ENCODE measurements around the gene ILF3. TPM values are rescaled to one million over a fixed set of nuclear protein-coding genes. Genes with fewer than 3 reads are reported as not detected.

The ILF3 gene
- total and polyA plus RNA-seq, 2 donors (not counting 3 experiments of a cell fraction or from before 2014, with no cell fraction given) = 186 to 459 TPM

GRCh38 chr19:10695401-10696398 lies 41.6 kb downstream of the ILF3 start:
- Histone ChIP-seq H3K9ac (replicated peaks; ENCODE audit: extremely low read depth, insufficient read depth, low read length) (no peak overlapping the region), H3K9me3 (replicated peaks; ENCODE audit: control insufficient read depth, insufficient read depth, low read length) (no peaks in the 10 kb centered on the region), H3K4me1 (ENCODE audit: control insufficient read depth, extremely low read depth, insufficient read depth, low read length) (peaks cover 7% of the 10 kb centered on the region), H3K9me1 (replicated peaks; ENCODE audit: control insufficient read depth, extremely low read depth, insufficient read depth, low read length) (no peaks in the 10 kb centered on the region), H2AFZ (ENCODE audit: low read depth, low read length) (no peak overlapping the region), H3K79me2 (ENCODE audit: control insufficient read depth, insufficient read depth, low read length) (no peaks in the 10 kb centered on the region), H3K4me3 (replicated peaks in 1 of 3; ENCODE audit: insufficient read depth in 1 of 3, low read depth in 1 of 3, low read length in 3 of 3) (peak overlapping the region; percentile 13 to 45 (median 20)), H4K20me1 (replicated peaks; ENCODE audit: control insufficient read depth, extremely low read depth, insufficient read depth, low read length) (no peaks in the 10 kb centered on the region), H3K4me2 (ENCODE audit: insufficient read depth, low read length) (peak overlapping the region; percentile 73), H3K27ac (ENCODE audit: insufficient read depth, low read depth, low read length) (no peak overlapping the region), H3K27me3 (ENCODE audit: control insufficient read depth in 2 of 2, insufficient read depth in 2 of 2, low read length in 2 of 2) (no peaks in the 10 kb centered on the region), H3K36me3 (ENCODE audit: control insufficient read depth in 2 of 2, extremely low read depth in 1 of 2, insufficient read depth in 2 of 2, low read length in 2 of 2) (peaks cover 2 to 13% of the 10 kb centered on the region in 2 experiments)
- TF ChIP-seq MAX (IDR thresholded peaks at IDR 0.05; ENCODE audit: insufficient read depth, insufficient read length) (peak; percentile 66), POLR2AphosphoS5 (IDR thresholded peaks at IDR 0.05; ENCODE audit: insufficient read depth, low read depth, low read length) (peak; percentile 20), MYC (IDR thresholded peaks at IDR 0.05; ENCODE audit: low read depth, low read length) (no peak), CTCF (IDR thresholded peaks at IDR 0.05; ENCODE audit: extremely low read depth in 1 of 2, insufficient read depth in 1 of 2, low read depth in 1 of 2, low read length in 2 of 2) (no peak)
- FAIRE-seq (peak; percentile 92), DNase-seq (ENCODE audit: low read depth, low spot score) (peak; percentile 98)
- no TSS peak for BruUV-seq (replicated peaks)
- ChIA-PET POLR2A (interaction anchor here (0.6 kb wide), 1 partner anchor 109 kb away, joined by 3 read pairs; no protein-coding TSS in a partner anchor), CTCF (interaction anchor here (0.6 to 1.8 kb wide), 13 partner anchors 13 to 190 kb away, joined by 3 to 9 read pairs (median 3); partner anchors contain the start of genes CARM1 and DNM2)
- dilution Hi-C loops (cut with MboI; ENCODE audit: extremely low pct_ligation_motif_present, low sequenced_read_pairs) = no loop called here
- intact Hi-C loops (cut with micrococcal nuclease) = loop anchor here (1.0 to 10.0 kb wide), 4 partner anchors 42 to 293 kb away; partner anchors contain the start of gene CDC37
